ENCODE measurements around the gene PRKCZ.
"Not testable (repeated sequence)": the region's sequence is repeated elsewhere in the genome, so short reads cannot be mapped to it uniquely, and the experiment has no call there.

Gene PRKCZ

GRCh38 chr1:2136386-2137235 is 86.4 kb downstream of the PRKCZ start:
- no peak for DNase-seq (ENCODE audit: low spot score)

GRCh38 chr1:2137257-2138121 is 87.3 kb downstream of the PRKCZ start:
- no peak for DNase-seq (ENCODE audit: low spot score)

GRCh38 chr1:2139156-2139555 is 88.9 kb downstream of the PRKCZ start:
- DNase-seq (ENCODE audit: low spot score) = not testable (repeated sequence)

GRCh38 chr1:2141025-2141424 is 90.8 kb downstream of the PRKCZ start:
- DNase-seq (ENCODE audit: low spot score) = no peak

GRCh38 chr1:2143814-2144500 is 93.7 kb downstream of the PRKCZ start:
- no peak for DNase-seq (ENCODE audit: low spot score)

- DNase-seq (ENCODE audit: low spot score) = no peak
These were observed 94.4 kb downstream of the PRKCZ start for GRCh38 chr1:2144501-2145090.

- no peak for DNase-seq (ENCODE audit: low spot score)
These were observed 96.0 kb downstream of the PRKCZ start for GRCh38 chr1:2145946-2146835.

- no peak for DNase-seq (ENCODE audit: low spot score)
These were observed 96.8 kb downstream of the PRKCZ start for GRCh38 chr1:2146836-2147517.

- DNase-seq (ENCODE audit: low spot score) = not testable (repeated sequence)
These were observed 97.7 kb downstream of the PRKCZ start for GRCh38 chr1:2147869-2148268.

GRCh38 chr1:2148691-2149090 is 98.5 kb downstream of the PRKCZ start:
- no peak for DNase-seq (ENCODE audit: low spot score)

- no peak for DNase-seq (ENCODE audit: low spot score)
These were observed 100.6 kb downstream of the PRKCZ start for GRCh38 chr1:2150801-2151200.

- no peak for DNase-seq (ENCODE audit: low spot score)
These were observed 101.0 kb downstream of the PRKCZ start for GRCh38 chr1:2151252-2151651.

GRCh38 chr1:2151911-2152310 is 101.7 kb downstream of the PRKCZ start:
- DNase-seq (ENCODE audit: low spot score) = no peak

GRCh38 chr1:2152954-2153353 is 102.7 kb downstream of the PRKCZ start:
- DNase-seq (ENCODE audit: low spot score) = no peak

GRCh38 chr1:2154022-2154421 is 103.8 kb downstream of the PRKCZ start:
- no peak for DNase-seq (ENCODE audit: low spot score)

GRCh38 chr1:2155147-2155598 is 105.0 kb downstream of the PRKCZ start:
- no peak for DNase-seq (ENCODE audit: low spot score)

- DNase-seq (ENCODE audit: low spot score) = no peak
These were observed 105.6 kb downstream of the PRKCZ start for GRCh38 chr1:2155788-2156187.

- no peak for DNase-seq (ENCODE audit: low spot score)
These were observed 106.7 kb downstream of the PRKCZ start for GRCh38 chr1:2156866-2157265.

- DNase-seq (ENCODE audit: low spot score) = no peak
These were observed 107.6 kb downstream of the PRKCZ start for GRCh38 chr1:2157856-2158255.

GRCh38 chr1:2158272-2158671 is 108.1 kb downstream of the PRKCZ start:
- DNase-seq (ENCODE audit: low spot score) = no peak

Measured in RKO (cell line).